Sigmoid colon (tissue), 7 donors: ENCODE measurements around the gene FBXO34. TPM values are rescaled to one million over a fixed set of nuclear protein-coding genes. Genes with fewer than 3 reads are reported as not detected.
A peak's percentile ranks its signal among the peaks of the same experiment; 100 is the strongest.

Experiments
- DNase-seq: peaks from one replicate; pipeline ENCODE4 v3.0.0-alpha.2; 2019
- H3K27ac ChIP-seq, 4 donors: fragments of 200-600 bp; sonication (generic); one replicate each; pipeline ENCODE4 v1.5.1; 2016 to 2019; ENCODE audit warnings: mild to moderate bottlenecking in 1 of 4
- H3K27me3 ChIP-seq, 3 donors: fragments of 200-600 bp; sonication (generic); one replicate each; pipeline ENCODE4 v1.5.1; 2019; ENCODE audit warnings: mild to moderate bottlenecking in 1 of 3
- H3K36me3 ChIP-seq, 4 donors: fragments of 200-600 bp; sonication (generic); one replicate each; pipeline ENCODE4 v1.5.1; 2016 to 2019
- H3K4me1 ChIP-seq, 4 donors: fragments of 200-600 bp; sonication (generic); one replicate each; pipeline ENCODE4 v1.5.1; 2017 to 2019
- H3K4me3 ChIP-seq, 4 donors: fragments of 200-600 bp; sonication (generic); one replicate each; pipeline ENCODE4 v1.5.1; 2017 to 2019; ENCODE audit warnings: mild to moderate bottlenecking in 2 of 4, moderate library complexity in 1 of 4
- H3K9me3 ChIP-seq, 4 donors: fragments of 200-600 bp in 3 of 4; sonication (generic) in 3 of 4; one replicate each; pipeline versions ENCODE4 v1.5.1 to v1.6.1; 2013 to 2019
- EP300 ChIP-seq, 4 donors: sonication (generic); formaldehyde crosslinking; IDR thresholded peaks; one replicate each; pipeline ENCODE4 v1.6.1; 2017; ENCODE audit warnings: antibody characterized with exemption in 4 of 4
- POLR2A ChIP-seq, 2 donors: fragments of 450-650 bp; IDR thresholded peaks; one replicate each; pipeline ENCODE4 v1.6.1; 2016; ENCODE audit warnings: antibody characterized with exemption in 2 of 2, mild to moderate bottlenecking in 2 of 2, moderate library complexity in 2 of 2
- POLR2AphosphoS5 ChIP-seq, 4 donors: sonication (generic); formaldehyde crosslinking; IDR thresholded peaks; one replicate each; pipeline ENCODE4 v1.6.1; 2017; ENCODE audit warnings: antibody characterized with exemption in 4 of 4
- WGBS, 2 donors: extraction: QIAGEN DNeasy Blood & Tissue Kit; methylation state at CpG; one replicate each; pipeline ENCODE4 v1.1.7; 2013; 5-methylcytosine and 5-hydroxymethylcytosine counted together
- intact Hi-C: fragments of 100-400 bp; cut with DNase I; formaldehyde crosslinking; loops from one replicate; pipeline ENCODE4 v1.15.1; 2023
- polyA plus RNA-seq, 3 donors: library from polyadenylated mRNA; stranded (reverse); fragments of 200-250 nt; gene quantifications; one replicate each; pipeline ENCODE4 v1.2.3, GENCODE V29; 2013
- total RNA-seq, 4 donors: library from RNA; depleted of rRNA; stranded (reverse); fragments of >200 nt; gene quantifications; one replicate each; pipeline ENCODE4 v1.1.0, GENCODE V29; 2016
- TF ChIP-seq, protein P1 (sequence below), 4 experiments: fragments of 450-650 bp in 3 of 4; fragments of 200-600 bp in 1 of 4; IDR thresholded peaks; one replicate each; pipeline ENCODE4 v1.5.1; 2016 to 2019; ENCODE audit warnings: antibody characterized with exemption in 4 of 4, mild to moderate bottlenecking in 3 of 4, moderate library complexity in 2 of 4
- donor health status: healthy with polysubstance abuse.
- donor health status: Bipolar disorder and iron deficiency.
- donor health status: healthy.

FBXO34 gene
- total and polyA plus RNA-seq, 7 donors = 15.3 to 36.0 (median 18.6) TPM

DNA sequence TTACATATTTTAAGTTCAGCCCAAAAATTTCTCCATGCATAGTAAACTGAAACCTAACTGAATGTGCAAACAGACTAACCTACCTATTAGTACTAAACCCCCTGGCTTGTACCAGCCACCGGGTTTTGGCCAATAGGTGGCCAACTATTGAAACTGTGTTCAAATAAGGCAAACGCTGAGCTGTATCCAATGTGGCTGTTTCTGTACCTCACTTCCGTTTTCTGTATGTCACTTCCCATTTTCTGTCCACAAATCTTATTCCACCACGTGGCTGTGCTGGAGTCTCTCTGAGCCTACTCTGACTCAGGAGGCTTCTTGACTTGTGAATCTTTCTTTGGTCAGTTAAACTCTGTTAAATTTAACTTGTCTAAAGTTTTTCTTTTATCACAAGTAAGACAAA, 6.0 kb upstream of the FBXO34 start:
- Histone ChIP-seq H3K9me3 (no peaks in the 10 kb centered on the region), H3K4me3 (no peak overlapping the region), H3K4me1 (peaks cover 0 to 8% (median 3%) of the 10 kb centered on the region in 4 donors), H3K27ac (no peak overlapping the region), H3K27me3 (no peaks in the 10 kb centered on the region), H3K36me3 (no peaks in the 10 kb centered on the region)
- intact Hi-C loops = no loop called here
- DNase-seq = no peak
- TF ChIP-seq POLR2A (IDR thresholded peaks at IDR 0.05) (no peak), EP300 (IDR thresholded peaks at IDR 0.05) (no peak), POLR2AphosphoS5 (IDR thresholded peaks at IDR 0.05) (no peak)
- TF ChIP-seq, protein P1, sequence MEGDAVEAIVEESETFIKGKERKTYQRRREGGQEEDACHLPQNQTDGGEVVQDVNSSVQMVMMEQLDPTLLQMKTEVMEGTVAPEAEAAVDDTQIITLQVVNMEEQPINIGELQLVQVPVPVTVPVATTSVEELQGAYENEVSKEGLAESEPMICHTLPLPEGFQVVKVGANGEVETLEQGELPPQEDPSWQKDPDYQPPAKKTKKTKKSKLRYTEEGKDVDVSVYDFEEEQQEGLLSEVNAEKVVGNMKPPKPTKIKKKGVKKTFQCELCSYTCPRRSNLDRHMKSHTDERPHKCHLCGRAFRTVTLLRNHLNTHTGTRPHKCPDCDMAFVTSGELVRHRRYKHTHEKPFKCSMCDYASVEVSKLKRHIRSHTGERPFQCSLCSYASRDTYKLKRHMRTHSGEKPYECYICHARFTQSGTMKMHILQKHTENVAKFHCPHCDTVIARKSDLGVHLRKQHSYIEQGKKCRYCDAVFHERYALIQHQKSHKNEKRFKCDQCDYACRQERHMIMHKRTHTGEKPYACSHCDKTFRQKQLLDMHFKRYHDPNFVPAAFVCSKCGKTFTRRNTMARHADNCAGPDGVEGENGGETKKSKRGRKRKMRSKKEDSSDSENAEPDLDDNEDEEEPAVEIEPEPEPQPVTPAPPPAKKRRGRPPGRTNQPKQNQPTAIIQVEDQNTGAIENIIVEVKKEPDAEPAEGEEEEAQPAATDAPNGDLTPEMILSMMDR (IDR thresholded peaks at IDR 0.05) = no peak
- 72 to 79% methylated on average over 4 of the region's 4 CpGs for WGBS, 2 donors

- WGBS, 2 donors = 81 to 87% methylated on average over 3 of the region's 3 CpGs
Measured at GRCh38 chr14:55267820-55268219, 3.4 kb upstream of the FBXO34 start.

DNA sequence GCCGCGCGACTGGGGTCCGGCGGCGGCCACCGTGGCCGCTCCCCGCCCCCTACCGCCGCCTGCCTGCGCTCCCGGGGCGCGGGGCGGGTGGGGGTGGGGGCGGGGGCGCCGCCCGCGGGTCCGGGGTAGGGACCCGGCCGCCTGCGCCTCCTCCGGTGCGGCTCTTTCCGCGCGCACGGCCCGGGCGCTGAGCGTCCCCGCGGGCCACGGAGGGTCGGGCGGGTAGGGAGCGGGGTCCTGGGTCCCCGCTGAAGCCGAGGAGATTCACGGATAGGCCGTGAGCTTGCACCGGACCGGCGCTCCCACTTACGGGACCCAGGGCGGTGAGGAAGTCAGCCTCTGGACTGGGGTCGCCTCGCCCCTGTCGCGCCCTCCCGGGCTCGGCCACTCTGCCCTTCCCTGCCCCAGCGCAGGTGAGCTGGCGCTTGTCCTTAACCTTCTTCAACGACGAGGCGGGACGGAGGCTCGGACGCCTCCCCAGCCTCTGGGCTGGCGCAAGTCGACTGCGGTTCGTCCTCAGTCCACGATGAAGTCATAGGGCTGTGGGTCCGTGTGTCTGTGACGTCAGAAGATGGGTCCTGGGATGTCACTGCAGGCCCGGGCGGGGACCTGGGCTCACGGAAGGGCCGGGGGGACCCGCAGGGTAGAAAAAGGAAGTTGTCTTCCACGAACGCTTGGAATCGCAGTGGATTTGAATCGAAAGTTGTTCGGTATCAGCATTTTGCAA, 514 bp downstream of the FBXO34 start:
- H3K27me3 ChIP-seq = no peaks in the 10 kb centered on the region
- peaks cover 0 to 48% (median 35%) of the 10 kb centered on the region in 4 donors for H3K4me1 ChIP-seq
- TF ChIP-seq EP300 (IDR thresholded peaks at IDR 0.05) (no peak), POLR2AphosphoS5 (IDR thresholded peaks at IDR 0.05) (peak; percentile 82 to 92 (median 88)), POLR2A (IDR thresholded peaks at IDR 0.05) (peak; percentile 51 to 62)
- TF ChIP-seq, protein P1 (IDR thresholded peaks at IDR 0.05) = no peak
- peak; percentile 89 for DNase-seq
- no peaks in the 10 kb centered on the region for H3K36me3 ChIP-seq
- peak overlapping the region; percentile 88 to 91 (median 90) for H3K27ac ChIP-seq
- 0% methylated on average over 80 of the region's 80 CpGs for WGBS, 2 donors
- peak overlapping the region; percentile 94 to 98 (median 98) for H3K4me3 ChIP-seq
- H3K9me3 ChIP-seq = no peaks in the 10 kb centered on the region
- intact Hi-C loops = loop anchor here (2.0 to 10.0 kb wide), 4 partner anchors 83 to 313 kb away; partner anchors contain the start of genes ATG14 and KTN1

More at GRCh38 chr14:55267820-55268219, 3.4 kb upstream of the FBXO34 start:
- no peak for DNase-seq
- H3K4me3 ChIP-seq = no peak overlapping the region
- H3K4me1 ChIP-seq = peaks cover 0 to 21% (median 11%) of the 10 kb centered on the region in 4 donors
- intact Hi-C loops = no loop called here
- H3K27ac ChIP-seq = peak overlapping the region in 1 of 4 donors; percentile 15
- H3K27me3 ChIP-seq = no peaks in the 10 kb centered on the region
- TF ChIP-seq POLR2A (IDR thresholded peaks at IDR 0.05) = no peak
- TF ChIP-seq, protein P1 (IDR thresholded peaks at IDR 0.05) = no peak
- TF ChIP-seq EP300 (IDR thresholded peaks at IDR 0.05) = no peak
- TF ChIP-seq POLR2AphosphoS5 (IDR thresholded peaks at IDR 0.05) = no peak
- no peaks in the 10 kb centered on the region for H3K9me3 ChIP-seq
- no peaks in the 10 kb centered on the region for H3K36me3 ChIP-seq

DNA sequence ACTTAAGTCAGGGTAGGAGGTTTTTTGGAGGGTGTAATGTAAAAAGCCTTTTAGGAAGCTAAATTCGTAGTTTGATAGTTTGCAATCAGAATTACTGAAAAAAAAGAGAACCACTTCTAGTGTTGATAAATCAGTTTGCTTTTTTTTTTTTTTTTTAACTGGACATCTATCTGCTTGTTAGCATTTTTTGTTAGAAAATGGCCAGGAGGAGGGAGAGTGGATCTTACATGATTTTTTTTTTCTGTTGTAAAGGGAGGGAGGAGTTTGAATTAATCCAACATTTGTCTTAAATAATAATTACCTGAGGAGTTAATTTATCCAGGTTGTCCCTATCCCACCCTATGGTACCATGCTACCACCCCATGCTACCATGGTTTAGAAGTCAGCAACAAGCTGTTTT, 1.2 kb downstream of the FBXO34 start:
- WGBS, 2 donors = 1 to 11% methylated on average over 1 of the region's 1 CpG
- Histone ChIP-seq H3K36me3 (no peaks in the 10 kb centered on the region), H3K4me3 (peak overlapping the region; percentile 94 to 98 (median 98)), H3K27me3 (no peaks in the 10 kb centered on the region), H3K27ac (peak overlapping the region; percentile 88 to 91 (median 90)), H3K9me3 (no peaks in the 10 kb centered on the region), H3K4me1 (peaks cover 0 to 52% (median 38%) of the 10 kb centered on the region in 4 donors)
- no peak for TF ChIP-seq POLR2A (IDR thresholded peaks at IDR 0.05)
- TF ChIP-seq, protein P1 (IDR thresholded peaks at IDR 0.05) = no peak
- no peak for TF ChIP-seq EP300 (IDR thresholded peaks at IDR 0.05)
- no peak for TF ChIP-seq POLR2AphosphoS5 (IDR thresholded peaks at IDR 0.05)
- intact Hi-C loops = loop anchor here (5.0 to 10.0 kb wide), 3 partner anchors 140 to 312 kb away; partner anchors contain the start of genes ATG14 and KTN1
- no peak for DNase-seq
